Esophagus (tissue), 2 donors: ENCODE measurements around the gene WIPF1. TPM values are rescaled to one million over a fixed set of nuclear protein-coding genes. Genes with fewer than 3 reads are reported as not detected.

Source experiments
- H3K27ac ChIP-seq, 2 donors: one replicate each; pipeline ENCODE4 v1.5.1; 2013; ENCODE audit warnings: low read depth in 2 of 2, mild to moderate bottlenecking in 2 of 2, inconsistent platforms in 1 of 2, low read length in 1 of 2, moderate library complexity in 1 of 2
- H3K27me3 ChIP-seq, 2 donors: one replicate each; pipeline ENCODE4 v1.6.1; 2013; ENCODE audit warnings: low read length in 2 of 2, control low read depth in 1 of 2, mild to moderate bottlenecking in 1 of 2; ENCODE audit not compliant: insufficient read depth in 2 of 2, control insufficient read depth in 1 of 2
- H3K36me3 ChIP-seq, 2 donors: one replicate each; pipeline ENCODE4 v1.6.1; 2013; ENCODE audit warnings: low read length in 1 of 2; ENCODE audit not compliant: control insufficient read depth in 2 of 2, insufficient read depth in 2 of 2
- H3K4me1 ChIP-seq, 2 donors: one replicate each; pipeline ENCODE4 v1.6.1; 2013; ENCODE audit warnings: low read length in 1 of 2; ENCODE audit not compliant: control insufficient read depth in 2 of 2, insufficient read depth in 2 of 2
- H3K4me3 ChIP-seq, 2 donors: one replicate each; pipeline ENCODE4 v1.5.1; 2013; ENCODE audit warnings: low read length in 2 of 2, mild to moderate bottlenecking in 2 of 2, low read depth in 1 of 2, moderate library complexity in 1 of 2
- H3K9me3 ChIP-seq, 2 donors: one replicate each; pipeline ENCODE4 v1.6.1; 2013; ENCODE audit warnings: mild to moderate bottlenecking in 2 of 2, low read depth in 1 of 2, low read length in 1 of 2, moderate library complexity in 1 of 2; ENCODE audit not compliant: control insufficient read depth in 2 of 2, insufficient read depth in 1 of 2
- WGBS, 2 donors: extraction: QIAGEN DNeasy Blood & Tissue Kit; methylation state at CpG; one replicate each; pipeline ENCODE4 v1.1.7; 2013; 5-methylcytosine and 5-hydroxymethylcytosine counted together
- polyA plus RNA-seq, 2 donors: library from polyadenylated mRNA; stranded (reverse); fragments of 200-250 nt; gene quantifications; one replicate each; pipeline ENCODE4 v1.2.3, GENCODE V29; 2013
- donor health status: healthy with polysubstance abuse.
- donor health status: Bipolar disorder and iron deficiency.

WIPF1 gene
- polyA plus RNA-seq, 2 donors: 3.9 to 4.8 TPM

DNA sequence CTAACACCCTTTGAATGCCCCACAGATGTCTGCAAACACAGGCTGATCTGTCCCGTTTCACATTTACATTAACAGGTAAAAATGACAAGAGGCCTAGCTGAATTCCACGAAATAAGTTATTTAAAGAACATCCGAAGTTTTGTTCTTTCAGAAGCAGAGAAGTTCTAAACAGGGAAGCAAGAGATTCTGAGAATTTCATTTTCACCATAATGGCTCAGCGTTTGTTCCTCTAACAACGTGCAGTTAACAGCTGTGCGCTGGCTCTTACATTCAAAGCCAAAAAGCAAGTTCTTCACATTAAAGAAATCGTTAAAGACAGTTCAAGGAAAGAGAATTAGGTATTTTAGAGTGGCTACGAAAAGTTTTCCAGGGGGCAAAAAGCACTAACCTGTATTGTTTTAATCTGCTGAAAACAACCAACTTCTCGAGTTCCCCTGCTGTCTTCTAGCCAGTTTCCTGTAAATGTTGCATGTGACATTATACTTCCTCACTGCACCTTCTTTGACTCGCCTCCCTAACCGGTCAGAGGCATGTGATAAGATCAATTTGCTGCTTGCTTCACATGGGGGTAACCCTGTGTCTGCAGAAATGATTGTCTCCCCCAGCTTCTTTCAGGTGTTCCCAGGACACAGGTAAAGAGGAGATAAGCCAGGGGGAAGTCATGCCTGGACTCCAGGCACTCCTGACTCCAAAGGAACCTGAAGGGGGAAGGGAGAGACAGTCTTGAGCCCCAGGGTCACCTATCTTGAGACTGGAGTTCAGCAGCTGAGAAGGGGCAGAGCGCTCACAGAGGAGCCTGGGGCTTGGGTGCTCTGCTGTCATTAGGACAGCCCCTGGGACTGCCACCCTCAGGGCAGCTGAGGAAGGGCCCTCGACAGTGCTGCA, 36.8 kb upstream of the WIPF1 start:
- Histone ChIP-seq H3K4me3 (peak overlapping the region in 1 of 2 donors; percentile 16), H3K4me1 (peaks cover 0 to 3% of the 10 kb centered on the region in 2 donors), H3K9me3 (no peaks in the 10 kb centered on the region), H3K27ac (peak overlapping the region in 1 of 2 donors; percentile 47), H3K36me3 (no peaks in the 10 kb centered on the region), H3K27me3 (no peaks in the 10 kb centered on the region)
- 54 to 59% methylated on average over 13 of the region's 13 CpGs for WGBS, 2 donors

DNA sequence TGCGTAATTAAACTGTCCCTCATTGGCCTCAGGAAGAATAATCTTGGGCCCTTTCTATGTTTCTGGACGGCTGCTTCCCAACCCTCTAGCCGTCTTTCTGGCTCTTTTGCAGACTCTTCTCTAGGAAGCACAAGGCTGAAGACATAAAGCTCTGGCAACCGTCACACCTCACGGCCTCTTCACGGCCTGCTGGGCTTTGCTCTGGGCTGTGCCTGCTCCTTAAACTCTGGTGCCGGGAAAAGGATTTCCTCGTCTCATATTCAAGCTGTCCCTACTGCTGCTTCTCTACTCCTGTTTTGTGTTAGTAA, 36.0 kb upstream of the WIPF1 start:
- H3K4me1 ChIP-seq: peaks cover 0 to 3% of the 10 kb centered on the region in 2 donors
- H3K27me3 ChIP-seq: no peaks in the 10 kb centered on the region
- H3K4me3 ChIP-seq: peak overlapping the region; percentile 12 to 41

DNA sequence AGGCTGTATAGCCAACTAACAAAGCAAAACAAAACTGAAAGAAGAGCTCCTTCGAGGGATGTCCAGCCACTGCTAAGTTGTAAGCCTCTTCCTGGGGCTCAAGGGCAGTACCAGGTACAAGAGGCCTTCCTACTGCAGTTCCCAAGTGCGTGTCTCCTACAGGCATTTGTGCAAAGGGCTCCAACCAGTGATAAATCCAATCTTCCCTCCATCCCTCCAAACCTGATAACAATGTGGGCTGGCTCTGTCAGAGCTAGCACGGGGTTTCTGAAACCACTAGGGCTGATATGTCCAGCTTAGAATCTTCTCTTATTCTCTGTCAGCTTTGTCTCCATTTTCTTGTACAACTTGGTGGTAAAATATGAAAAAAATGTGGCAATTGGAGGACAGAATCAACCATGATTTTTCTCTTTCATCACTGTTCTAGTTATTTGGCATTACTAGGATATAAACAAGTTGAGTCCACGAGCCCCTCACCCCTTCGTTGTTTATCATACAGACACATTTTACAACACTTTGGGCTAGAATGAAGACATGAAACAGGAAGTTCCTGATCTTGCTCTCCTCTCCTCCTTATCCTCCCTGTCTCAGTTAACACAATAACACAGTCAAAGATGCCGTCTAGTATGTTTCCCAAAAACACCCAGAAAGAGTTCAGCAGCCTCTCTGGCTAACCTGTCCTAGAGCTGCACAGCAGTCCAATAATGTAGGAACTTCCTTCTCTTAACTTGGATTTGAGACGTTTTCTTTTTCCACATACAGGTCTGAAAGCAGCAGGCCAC, 35.4 kb upstream of the WIPF1 start:
- no peaks in the 10 kb centered on the region for H3K36me3 ChIP-seq
- peak overlapping the region; percentile 4 to 41 for H3K4me3 ChIP-seq
- H3K4me1 ChIP-seq: peaks cover 0 to 3% of the 10 kb centered on the region in 2 donors
- WGBS, 2 donors: 49 to 55% methylated on average over 7 of the region's 7 CpGs
- H3K27me3 ChIP-seq: no peaks in the 10 kb centered on the region
- peak overlapping the region in 1 of 2 donors; percentile 64 for H3K27ac ChIP-seq
- H3K9me3 ChIP-seq: no peaks in the 10 kb centered on the region

More for the DNA sequence above, 36.0 kb upstream of the WIPF1 start:
- H3K9me3 ChIP-seq: no peaks in the 10 kb centered on the region
- peak overlapping the region in 1 of 2 donors; percentile 35 for H3K27ac ChIP-seq
- 50 to 53% methylated on average over 8 of the region's 8 CpGs for WGBS, 2 donors
- no peaks in the 10 kb centered on the region for H3K36me3 ChIP-seq

DNA sequence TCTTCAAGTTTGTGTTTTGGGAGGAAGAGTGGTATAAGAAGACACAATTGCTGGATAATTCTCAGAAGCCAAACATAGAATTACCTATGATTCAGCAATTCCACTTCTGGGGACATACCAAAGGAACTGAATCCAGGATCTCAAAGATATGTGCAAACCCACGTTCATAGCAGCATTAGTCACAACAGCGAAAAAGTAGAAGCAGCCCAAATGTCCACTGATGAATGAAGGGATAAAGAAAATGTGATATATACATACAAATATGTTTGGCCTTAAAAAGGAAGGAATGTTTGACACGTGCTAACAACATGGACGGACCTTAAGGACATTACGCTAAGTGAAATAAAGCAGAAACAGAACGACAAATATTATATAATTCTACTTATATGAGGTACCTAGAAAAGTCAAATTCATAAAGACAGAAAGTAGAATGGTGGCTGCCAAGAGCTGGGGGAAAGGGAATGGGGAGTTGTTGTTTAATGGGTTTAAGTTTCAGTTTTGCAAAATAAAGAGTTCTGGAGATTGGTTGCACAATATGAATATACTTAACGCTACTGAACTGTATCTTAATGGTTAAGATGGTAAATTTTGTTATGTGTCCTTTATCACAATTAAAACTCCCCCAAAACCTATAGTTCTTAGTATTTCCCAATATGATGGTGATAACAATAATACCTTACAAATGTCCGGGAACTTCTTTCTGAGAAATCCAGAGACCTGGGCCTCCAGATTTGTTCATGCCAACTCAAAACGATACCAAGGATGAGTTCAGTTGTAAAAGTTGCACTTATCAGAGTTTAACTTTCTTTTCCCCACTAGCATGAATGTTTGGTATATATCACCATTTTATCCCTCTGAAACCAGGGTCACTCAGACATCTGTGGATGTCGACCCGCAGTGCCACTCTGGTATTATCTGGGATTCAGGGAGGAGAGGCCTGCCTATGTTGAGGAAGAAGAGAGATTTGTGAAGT, 33.7 kb upstream of the WIPF1 start:
- WGBS, 2 donors: 81% methylated on average over 11 of the region's 11 CpGs
- peaks cover 0 to 3% of the 10 kb centered on the region in 2 donors for H3K4me1 ChIP-seq
- no peaks in the 10 kb centered on the region for H3K27me3 ChIP-seq
- no peak overlapping the region for H3K27ac ChIP-seq
- no peaks in the 10 kb centered on the region for H3K36me3 ChIP-seq
- no peak overlapping the region for H3K4me3 ChIP-seq
- no peaks in the 10 kb centered on the region for H3K9me3 ChIP-seq

DNA sequence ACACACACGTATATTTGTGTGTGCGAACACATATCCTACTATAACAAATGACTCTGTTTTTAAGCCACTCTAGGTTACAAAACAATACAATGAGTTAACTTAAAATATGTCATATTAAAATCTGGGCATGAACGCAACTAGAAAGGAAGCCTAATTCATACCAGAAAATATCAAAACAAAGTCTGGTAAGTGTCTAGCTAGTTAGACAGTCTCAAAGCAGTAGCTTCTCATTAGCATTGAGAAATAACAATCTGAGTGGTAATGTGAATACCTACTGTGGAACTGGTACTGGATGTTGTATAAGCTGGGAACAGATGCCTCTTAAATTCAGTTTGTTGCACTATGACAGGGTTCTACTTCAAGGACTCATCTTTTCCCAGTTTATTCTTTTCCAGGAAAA, 32.5 kb upstream of the WIPF1 start:
- peaks cover 0 to 1% of the 10 kb centered on the region in 2 donors for H3K4me1 ChIP-seq
- H3K36me3 ChIP-seq: no peaks in the 10 kb centered on the region
- H3K27me3 ChIP-seq: no peaks in the 10 kb centered on the region
- H3K9me3 ChIP-seq: no peaks in the 10 kb centered on the region
- H3K27ac ChIP-seq: no peak overlapping the region
- WGBS, 2 donors: 83 to 91% methylated on average over 3 of the region's 3 CpGs
- no peak overlapping the region for H3K4me3 ChIP-seq

DNA sequence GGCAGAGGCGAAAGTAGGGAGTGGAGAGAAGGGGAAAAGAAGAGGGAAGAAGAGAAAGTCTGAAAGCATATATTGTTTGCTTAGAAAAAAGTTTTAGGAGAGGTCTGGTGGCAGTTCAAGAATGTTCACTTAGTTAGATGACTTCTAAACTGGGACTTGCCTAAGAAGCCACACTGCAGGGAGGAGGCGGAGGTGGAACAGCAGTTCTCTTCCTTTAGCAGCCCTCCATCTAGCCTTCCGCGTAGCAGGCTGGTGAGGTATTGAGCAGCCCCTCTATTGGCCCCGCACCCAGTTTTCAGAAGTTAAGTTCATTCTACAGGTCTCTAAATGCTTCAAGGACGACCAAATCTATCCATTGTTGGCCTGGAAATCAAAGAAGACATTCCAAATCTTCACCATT, 31.9 kb upstream of the WIPF1 start:
- WGBS, 2 donors: 91% methylated on average over 6 of the region's 6 CpGs
- Histone ChIP-seq H3K4me1 (no peaks in the 10 kb centered on the region), H3K27me3 (no peaks in the 10 kb centered on the region), H3K4me3 (no peak overlapping the region), H3K36me3 (no peaks in the 10 kb centered on the region), H3K27ac (no peak overlapping the region), H3K9me3 (no peaks in the 10 kb centered on the region)

DNA sequence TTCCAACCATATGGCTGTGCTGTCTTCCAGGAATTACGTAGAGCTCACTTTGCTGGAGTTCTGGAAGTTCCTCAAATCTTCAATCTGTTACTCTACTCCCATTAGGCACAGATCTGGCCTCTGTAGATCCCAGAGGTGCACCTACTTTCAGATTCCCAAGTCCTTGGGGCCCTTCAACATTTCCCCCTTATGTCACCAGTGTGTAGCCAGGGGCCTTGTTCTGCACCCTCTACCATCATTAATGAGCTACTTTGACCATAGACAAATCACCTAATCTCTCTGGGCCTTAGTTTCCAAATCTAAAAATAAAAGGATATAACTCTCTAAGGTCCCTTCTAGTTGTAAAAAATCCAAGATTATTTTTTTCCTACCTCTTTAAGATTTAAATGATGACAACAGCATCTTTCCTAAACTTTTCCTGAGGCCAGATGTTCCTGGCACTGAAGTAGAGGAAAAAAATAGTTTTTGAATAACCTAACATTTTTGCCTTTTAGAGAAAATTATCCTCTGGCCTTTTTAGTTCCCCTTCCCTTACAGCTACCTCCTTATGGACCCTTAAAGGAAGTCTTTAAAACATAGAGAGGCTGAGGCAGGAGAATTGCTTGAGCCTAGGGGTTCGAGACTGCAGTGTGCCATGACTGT, 31.0 kb upstream of the WIPF1 start:
- H3K4me1 ChIP-seq: no peaks in the 10 kb centered on the region
- H3K9me3 ChIP-seq: no peaks in the 10 kb centered on the region
- no peak overlapping the region for H3K4me3 ChIP-seq
- H3K36me3 ChIP-seq: no peaks in the 10 kb centered on the region
- no peak overlapping the region for H3K27ac ChIP-seq
- whole genome bisulfite sequencing, 2 donors: 93 to 99% methylated on average over 2 of the region's 2 CpGs
- no peaks in the 10 kb centered on the region for H3K27me3 ChIP-seq

DNA sequence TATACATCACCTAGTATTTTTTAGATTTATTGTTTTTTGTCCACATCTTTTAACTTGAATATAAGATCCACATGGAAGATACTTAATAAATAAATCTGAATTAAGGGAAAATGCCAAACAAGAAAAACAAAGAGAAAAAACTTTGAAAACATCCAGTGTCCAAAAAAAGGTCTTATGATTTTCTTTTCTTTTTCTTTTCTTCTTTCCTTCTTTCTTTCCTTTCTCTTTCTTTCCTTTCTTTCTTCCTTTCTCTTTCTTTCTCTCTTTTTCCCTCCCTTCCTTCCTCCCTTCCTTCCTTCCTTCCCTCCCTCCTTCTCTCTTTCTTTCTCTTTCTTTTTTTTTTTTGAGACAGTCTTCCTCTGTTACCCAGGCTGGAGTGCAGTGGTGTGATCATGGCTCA, 29.6 kb upstream of the WIPF1 start:
- Histone ChIP-seq H3K4me1 (no peaks in the 10 kb centered on the region), H3K36me3 (no peaks in the 10 kb centered on the region), H3K9me3 (no peaks in the 10 kb centered on the region), H3K4me3 (no peak overlapping the region), H3K27ac (no peak overlapping the region), H3K27me3 (no peaks in the 10 kb centered on the region)
